ENCODE measurements around the gene CEP57L1.
"Not testable (repeated sequence)": the region's sequence is repeated elsewhere in the genome, so short reads cannot be mapped to it uniquely, and the experiment has no call there.

The CEP57L1 gene

DNA sequence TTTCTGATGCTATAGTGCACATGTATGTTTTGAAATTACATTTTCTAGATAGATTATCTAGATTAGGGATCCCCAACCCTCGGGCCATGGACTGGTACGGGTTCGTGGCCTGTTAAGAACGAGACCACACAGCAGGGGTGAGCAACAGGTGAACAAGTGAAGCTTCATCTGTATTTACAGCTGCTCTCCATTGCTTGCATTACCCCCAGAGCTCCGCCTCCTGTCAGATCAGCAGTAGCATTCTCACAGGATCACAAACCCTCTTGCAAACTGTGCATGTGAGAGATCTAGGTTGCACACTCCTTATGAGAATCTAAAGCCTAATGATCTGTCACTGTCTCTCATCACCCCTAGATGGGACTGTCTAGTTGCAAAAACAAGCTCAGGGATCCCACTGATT lies 10.4 kb downstream of the CEP57L1 start:
- DNase-seq (ENCODE audit: low read depth) = no peak

- DNase-seq (ENCODE audit: low read depth) = not testable (repeated sequence)
These were observed 14.4 kb downstream of the CEP57L1 start for GRCh38 chr6:109109663-109110062.

DNA sequence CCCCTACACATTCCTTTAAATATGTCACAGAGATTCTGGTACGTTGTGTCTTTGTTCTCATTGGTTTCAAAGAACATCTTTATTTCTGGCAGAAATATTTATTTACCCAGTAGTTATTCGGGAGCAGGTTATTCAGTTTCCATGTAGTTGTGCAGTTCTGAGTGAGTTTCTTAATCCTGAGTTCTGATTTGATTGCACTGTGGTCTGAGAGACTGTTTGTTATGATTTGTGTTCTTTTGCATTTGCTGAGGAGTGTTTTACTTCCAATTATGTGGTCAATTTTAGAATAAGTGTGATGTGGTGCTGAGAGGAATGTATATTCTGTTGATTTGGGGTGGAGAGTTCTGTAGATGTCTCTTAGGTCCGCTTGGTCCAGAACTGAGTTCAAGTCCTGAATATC lies 17.4 kb downstream of the CEP57L1 start:
- DNase-seq (ENCODE audit: low read depth) = not testable (repeated sequence)

DNA sequence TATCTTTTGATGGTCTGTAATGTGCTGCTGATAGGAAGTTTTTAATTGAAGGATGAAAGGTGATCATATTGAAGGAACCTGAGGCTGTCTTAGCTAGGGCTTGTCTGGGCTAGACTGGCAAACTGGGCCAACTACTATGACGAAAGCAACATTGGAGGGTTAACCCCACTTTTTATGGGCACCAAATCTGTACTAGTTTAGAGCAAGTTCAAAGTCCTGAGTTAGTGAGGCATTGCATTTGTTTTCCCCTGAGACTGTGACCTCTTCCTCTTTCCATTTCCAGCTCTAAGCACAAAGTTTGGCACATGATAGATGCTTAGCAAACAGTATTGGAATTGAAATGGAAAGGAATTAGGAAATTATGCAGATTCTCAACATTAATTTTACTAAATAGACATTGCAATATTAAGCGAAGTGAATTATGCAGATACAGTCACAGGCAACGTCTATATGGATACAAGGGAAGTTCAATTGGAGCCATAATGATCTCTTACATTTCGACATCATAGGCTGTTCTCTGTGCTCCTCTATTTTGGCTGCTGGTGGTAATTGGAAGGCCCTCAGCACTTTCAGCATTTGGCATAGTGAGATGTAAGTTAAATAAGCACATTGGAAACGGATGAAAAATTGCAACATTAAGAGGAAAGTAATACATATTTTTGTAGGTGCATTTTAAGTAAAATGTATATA lies 22.2 kb downstream of the CEP57L1 start:
- no peak for DNase-seq (ENCODE audit: low read depth)

GRCh38 chr6:109118337-109118736 lies 23.0 kb downstream of the CEP57L1 start:
- DNase-seq (ENCODE audit: low read depth) = no peak

GRCh38 chr6:109118871-109119354 lies 23.6 kb downstream of the CEP57L1 start:
- DNase-seq (ENCODE audit: low read depth) = no peak

DNA sequence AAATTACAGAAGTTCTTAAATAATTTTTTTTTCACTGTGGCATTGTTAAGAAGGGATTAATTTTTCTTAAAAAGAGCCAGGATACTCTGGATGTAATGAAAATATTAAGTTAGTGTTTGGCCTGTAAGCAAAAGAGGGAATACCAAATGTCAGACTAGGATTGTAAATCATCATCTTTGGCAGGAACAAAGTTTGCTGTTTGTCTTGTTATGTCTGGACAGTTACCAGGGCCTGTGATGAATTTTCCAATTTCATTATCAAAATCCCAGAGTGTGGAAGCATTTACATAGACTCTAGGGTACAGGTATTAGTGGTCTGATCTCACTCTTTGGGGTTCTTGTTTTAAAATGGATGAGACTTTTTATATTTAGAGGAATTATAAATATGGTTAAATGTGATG lies 26.1 kb downstream of the CEP57L1 start:
- DNase-seq (ENCODE audit: low read depth) = no peak

DNA sequence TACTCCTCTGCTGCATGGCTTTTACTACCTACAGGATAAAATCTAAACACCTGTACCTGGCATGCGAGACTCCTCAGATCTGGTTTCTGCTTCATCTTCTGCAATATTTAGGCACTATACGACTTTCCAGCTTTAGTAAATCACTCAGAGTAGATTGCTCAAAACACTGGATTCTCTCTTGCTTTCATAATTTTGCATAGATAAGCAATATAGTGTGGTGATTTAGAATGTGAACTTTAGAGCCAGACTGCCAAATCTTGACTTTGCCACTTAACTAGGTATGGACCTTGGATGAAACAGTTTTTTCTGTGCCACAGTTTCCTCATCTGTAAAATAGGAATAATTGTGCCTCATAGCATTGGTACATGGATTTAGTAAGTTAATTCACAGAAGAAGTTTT lies 28.9 kb downstream of the CEP57L1 start:
- DNase-seq (ENCODE audit: low read depth) = no peak

DNA sequence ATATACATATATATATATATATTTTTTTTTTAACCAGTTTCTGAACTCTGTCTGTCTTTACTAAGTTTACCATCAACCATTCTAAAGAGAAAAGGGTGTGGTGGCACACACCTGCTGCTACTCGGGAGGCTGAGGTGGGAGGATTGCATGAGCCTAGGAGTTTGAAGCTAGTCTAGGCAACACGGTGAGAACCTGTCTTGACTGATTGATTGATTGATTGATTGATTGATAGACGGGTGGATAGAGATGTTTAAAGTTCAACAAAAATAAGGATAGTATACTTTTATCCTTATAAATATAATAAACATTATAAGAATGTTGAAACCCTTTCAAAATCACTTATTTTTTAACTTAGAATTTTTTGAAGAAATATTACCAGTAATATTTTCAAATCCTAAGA lies 30.2 kb downstream of the CEP57L1 start:
- DNase-seq (ENCODE audit: low read depth) = no peak

- no peak for DNase-seq (ENCODE audit: low read depth)
These were observed 34.8 kb downstream of the CEP57L1 start for GRCh38 chr6:109130065-109130464.

DNA sequence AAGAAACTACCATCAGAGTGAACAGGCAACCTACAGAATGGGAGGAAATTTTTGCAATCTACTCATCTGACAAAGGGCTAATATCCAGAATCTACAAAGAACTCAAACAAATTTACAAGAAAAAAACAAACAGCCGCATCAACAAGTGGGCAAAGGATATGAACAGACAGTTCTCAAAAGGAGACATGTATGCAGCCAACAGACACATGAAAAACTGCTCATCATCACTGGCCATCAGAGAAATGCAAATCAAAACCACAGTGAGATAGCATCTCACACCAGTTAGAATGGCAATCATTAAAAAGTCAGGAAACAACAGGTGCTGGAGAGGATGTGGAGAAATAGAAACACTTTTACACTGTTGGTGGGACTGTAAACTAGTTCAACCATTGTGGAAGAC lies 40.3 kb downstream of the CEP57L1 start:
- not testable (repeated sequence) for DNase-seq (ENCODE audit: low read depth)

- not testable (repeated sequence) for DNase-seq (ENCODE audit: low read depth)
These were observed 40.7 kb downstream of the CEP57L1 start for GRCh38 chr6:109136039-109136438.

DNA sequence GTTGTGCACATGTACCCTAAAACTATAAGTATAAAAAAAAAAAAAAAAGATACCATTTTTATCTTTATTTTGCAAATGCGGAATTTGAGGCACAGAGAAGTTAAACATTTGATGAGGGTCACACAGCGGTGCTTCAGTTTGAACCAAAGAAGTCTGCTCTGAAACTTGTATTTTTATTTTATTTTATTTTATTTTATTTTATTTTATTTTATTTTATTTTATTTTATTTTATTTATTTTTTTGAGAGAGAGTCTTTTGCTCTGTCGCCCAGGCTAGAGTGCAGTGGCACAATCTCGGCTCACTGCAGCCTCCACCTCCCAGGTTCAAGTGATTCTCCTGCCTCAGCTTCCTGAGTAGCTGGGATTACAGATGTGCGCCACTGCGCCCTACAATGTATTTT lies 41.2 kb downstream of the CEP57L1 start:
- not testable (repeated sequence) for DNase-seq (ENCODE audit: low read depth)

GRCh38 chr6:109139109-109139508 lies 43.8 kb downstream of the CEP57L1 start:
- no peak for DNase-seq (ENCODE audit: low read depth)

- not testable (repeated sequence) for DNase-seq (ENCODE audit: low read depth)
These were observed 46.8 kb downstream of the CEP57L1 start for GRCh38 chr6:109142067-109142466.

GRCh38 chr6:109143191-109143590 lies 47.9 kb downstream of the CEP57L1 start:
- DNase-seq (ENCODE audit: low read depth) = no peak

- not testable (repeated sequence) for DNase-seq (ENCODE audit: low read depth)
These were observed 52.9 kb downstream of the CEP57L1 start for GRCh38 chr6:109148251-109148650.

DNA sequence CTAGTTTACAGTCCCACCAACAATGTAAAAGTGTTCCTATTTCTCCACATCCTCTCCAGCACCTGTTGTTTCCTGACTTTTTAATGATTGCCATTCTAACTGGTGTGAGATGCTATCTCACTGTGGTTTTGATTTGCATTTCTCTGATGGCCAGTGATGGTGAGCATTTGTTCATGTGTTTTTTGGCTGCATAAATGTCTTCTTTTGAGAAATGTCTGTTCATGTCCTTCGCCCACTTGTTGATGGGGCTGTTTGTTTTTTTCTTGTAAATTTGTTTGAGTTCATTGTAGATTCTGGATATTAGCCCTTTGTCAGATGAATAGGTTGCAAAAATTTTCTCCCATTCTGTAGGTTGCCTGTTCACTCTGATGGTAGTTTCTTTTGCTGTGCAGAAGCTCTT lies 53.4 kb downstream of the CEP57L1 start:
- not testable (repeated sequence) for DNase-seq (ENCODE audit: low read depth)

GRCh38 chr6:109153752-109154151 lies 58.4 kb downstream of the CEP57L1 start:
- DNase-seq (ENCODE audit: low read depth) = no peak

- DNase-seq (ENCODE audit: low read depth) = no peak
These were observed 69.0 kb downstream of the CEP57L1 start for GRCh38 chr6:109164331-109164730.

- DNase-seq (ENCODE audit: low read depth) = no peak
These were observed 70.2 kb downstream of the CEP57L1 start for GRCh38 chr6:109165392-109165974.

DNA sequence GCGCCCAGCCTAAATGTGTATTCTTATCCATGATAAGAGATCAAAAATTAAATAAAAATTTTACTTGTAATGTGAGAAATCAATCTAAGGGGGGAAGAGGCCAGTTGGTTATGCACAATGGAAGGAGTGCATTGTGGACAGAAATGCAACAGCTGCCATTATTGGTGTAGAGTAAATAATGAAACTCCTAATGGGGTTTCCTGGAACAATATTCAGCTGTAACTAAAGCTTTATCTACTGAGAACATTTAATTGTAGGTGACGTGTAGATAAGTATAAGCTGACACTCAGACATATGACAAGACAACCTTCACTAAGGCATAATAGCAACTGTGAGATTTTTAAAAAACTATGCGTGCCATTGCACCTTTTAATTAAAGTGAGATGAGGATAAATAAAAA lies 71.4 kb downstream of the CEP57L1 start:
- no peak for DNase-seq (ENCODE audit: low read depth)

GRCh38 chr6:109167562-109167961 lies 72.3 kb downstream of the CEP57L1 start:
- no peak for DNase-seq (ENCODE audit: low read depth)

DNA sequence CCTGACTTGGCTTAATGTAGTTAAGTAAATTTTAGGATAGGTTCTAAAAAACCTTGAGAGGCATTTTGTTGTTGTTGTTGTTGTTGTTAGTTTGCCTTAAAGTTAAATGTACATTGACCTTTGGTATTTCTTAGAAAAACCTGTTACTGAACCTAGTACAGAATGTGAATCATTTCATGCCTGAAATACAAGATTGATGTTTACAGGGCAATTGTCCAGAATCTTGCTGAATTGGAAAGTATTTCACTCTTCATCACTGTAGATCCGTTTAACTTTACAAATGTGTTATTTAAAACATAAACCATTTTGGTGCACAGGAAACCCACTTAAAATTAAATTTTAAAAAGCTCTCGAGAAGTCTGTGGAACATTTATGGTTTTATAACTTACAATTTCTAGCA lies 75.0 kb downstream of the CEP57L1 start:
- no peak for DNase-seq (ENCODE audit: low read depth)
